OCI-LY3 (cell line): ENCODE results near the gene BAIAP2L1.

Experiments
- H2AFZ ChIP-seq: fragments of 200-600, 300-600 bp; shearing (Covaris generic); 2 replicates; pipeline ENCODE4 v1.6.0; 2014; ENCODE audit warnings: antibody characterized with exemption, low read depth, low read length
- H3K27ac ChIP-seq: fragments of 200-600, 300-600 bp; sonication (generic); 2 replicates; pipeline ENCODE4 v1.5.1; 2014; ENCODE audit warnings: mild to moderate bottlenecking, low read length, moderate library complexity, mixed read lengths
- H3K27me3 ChIP-seq: fragments of 200-600, 300-600 bp; sonication (generic); 2 replicates; pipeline ENCODE4 v1.6.1; 2014; ENCODE audit warnings: low read depth, low read length, mixed read lengths
- H3K36me3 ChIP-seq: fragments of 200-600, 300-600 bp; sonication (generic); replicated peaks from 2 replicates; pipeline ENCODE3; 2014; ENCODE audit warnings: low read depth, low read length, mixed read lengths
- H3K4me1 ChIP-seq: fragments of 300-600, 200-600 bp; sonication (generic); 2 replicates; pipeline ENCODE4 v1.6.1; 2014; ENCODE audit warnings: low read length, mixed read lengths
- H3K4me2 ChIP-seq: fragments of 200-600, 300-600 bp; sonication (generic); 2 replicates; pipeline ENCODE4 v1.6.1; 2014; ENCODE audit warnings: low read length, mixed read lengths
- H3K4me3 ChIP-seq: fragments of 300-600, 200-600 bp; sonication (generic); 2 replicates; pipeline ENCODE4 v1.5.1; 2014; ENCODE audit warnings: antibody characterized with exemption, mild to moderate bottlenecking, low read length, moderate library complexity
- H3K79me2 ChIP-seq: fragments of 300-600, 200-600 bp; shearing (Covaris generic); 2 replicates; pipeline ENCODE4 v1.6.1; 2014; ENCODE audit warnings: mild to moderate bottlenecking, low read length, mixed read lengths
- H3K9ac ChIP-seq: fragments of 300-600, 200-600 bp; shearing (Covaris generic); 2 replicates; pipeline ENCODE4 v1.6.0; 2014; ENCODE audit warnings: mild to moderate bottlenecking, low read length, moderate library complexity
- H3K9me3 ChIP-seq: fragments of 200-600, 300-600 bp; shearing (Covaris generic); 2 replicates; pipeline ENCODE4 v1.6.1; 2014; ENCODE audit warnings: low read length, mixed read lengths; ENCODE audit not compliant: insufficient read depth
- H4K20me1 ChIP-seq: fragments of 200-600, 300-600 bp; sonication (generic); 2 replicates; pipeline ENCODE4 v1.6.1; 2016; ENCODE audit warnings: low read length, mixed read lengths; ENCODE audit not compliant: insufficient read depth
- EZH2phosphoT487 ChIP-seq: fragments of 200-600 bp; shearing (Covaris generic); IDR thresholded peaks from 2 replicates; pipeline ENCODE4 v1.6.1; 2018; ENCODE audit warnings: antibody characterized with exemption, mixed run types, low read depth
- TF ChIP-seq, protein P1 (sequence below): fragments of 200-600, 300-600 bp; sonication (generic); IDR thresholded peaks from 2 replicates; pipeline ENCODE4 v1.5.1; 2014; ENCODE audit warnings: antibody characterized with exemption, low read length, low read depth

The BAIAP2L1 gene

GRCh38 chr7:98355250-98355538 lies 45.7 kb downstream of the BAIAP2L1 start:
- Histone ChIP-seq H3K4me1 (no peaks in the 10 kb centered on the region), H3K36me3 (no peaks in the 10 kb centered on the region), H3K9me3 (no peaks in the 10 kb centered on the region), H3K79me2 (no peaks in the 10 kb centered on the region), H3K4me2 (no peak overlapping the region), H3K4me3 (no peak overlapping the region), H2AFZ (no peak overlapping the region), H4K20me1 (no peaks in the 10 kb centered on the region), H3K9ac (no peak overlapping the region), H3K27me3 (peaks cover 17% of the 10 kb centered on the region; the same call in 1 of the 2 replicates), H3K27ac (no peak overlapping the region)
- no peak for TF ChIP-seq EZH2phosphoT487
- TF ChIP-seq, protein P1, sequence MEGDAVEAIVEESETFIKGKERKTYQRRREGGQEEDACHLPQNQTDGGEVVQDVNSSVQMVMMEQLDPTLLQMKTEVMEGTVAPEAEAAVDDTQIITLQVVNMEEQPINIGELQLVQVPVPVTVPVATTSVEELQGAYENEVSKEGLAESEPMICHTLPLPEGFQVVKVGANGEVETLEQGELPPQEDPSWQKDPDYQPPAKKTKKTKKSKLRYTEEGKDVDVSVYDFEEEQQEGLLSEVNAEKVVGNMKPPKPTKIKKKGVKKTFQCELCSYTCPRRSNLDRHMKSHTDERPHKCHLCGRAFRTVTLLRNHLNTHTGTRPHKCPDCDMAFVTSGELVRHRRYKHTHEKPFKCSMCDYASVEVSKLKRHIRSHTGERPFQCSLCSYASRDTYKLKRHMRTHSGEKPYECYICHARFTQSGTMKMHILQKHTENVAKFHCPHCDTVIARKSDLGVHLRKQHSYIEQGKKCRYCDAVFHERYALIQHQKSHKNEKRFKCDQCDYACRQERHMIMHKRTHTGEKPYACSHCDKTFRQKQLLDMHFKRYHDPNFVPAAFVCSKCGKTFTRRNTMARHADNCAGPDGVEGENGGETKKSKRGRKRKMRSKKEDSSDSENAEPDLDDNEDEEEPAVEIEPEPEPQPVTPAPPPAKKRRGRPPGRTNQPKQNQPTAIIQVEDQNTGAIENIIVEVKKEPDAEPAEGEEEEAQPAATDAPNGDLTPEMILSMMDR: no peak

GRCh38 chr7:98354511-98355249 lies 46.2 kb downstream of the BAIAP2L1 start:
- TF ChIP-seq, protein P1: no peak
- no peak for TF ChIP-seq EZH2phosphoT487
- Histone ChIP-seq H3K4me1 (no peaks in the 10 kb centered on the region), H3K9me3 (no peaks in the 10 kb centered on the region), H4K20me1 (no peaks in the 10 kb centered on the region), H3K4me3 (no peak overlapping the region), H3K4me2 (no peak overlapping the region), H2AFZ (no peak overlapping the region), H3K79me2 (no peaks in the 10 kb centered on the region), H3K36me3 (no peaks in the 10 kb centered on the region), H3K27me3 (peaks cover 17% of the 10 kb centered on the region; the same call in 1 of the 2 replicates), H3K27ac (no peak overlapping the region), H3K9ac (no peak overlapping the region)

DNA sequence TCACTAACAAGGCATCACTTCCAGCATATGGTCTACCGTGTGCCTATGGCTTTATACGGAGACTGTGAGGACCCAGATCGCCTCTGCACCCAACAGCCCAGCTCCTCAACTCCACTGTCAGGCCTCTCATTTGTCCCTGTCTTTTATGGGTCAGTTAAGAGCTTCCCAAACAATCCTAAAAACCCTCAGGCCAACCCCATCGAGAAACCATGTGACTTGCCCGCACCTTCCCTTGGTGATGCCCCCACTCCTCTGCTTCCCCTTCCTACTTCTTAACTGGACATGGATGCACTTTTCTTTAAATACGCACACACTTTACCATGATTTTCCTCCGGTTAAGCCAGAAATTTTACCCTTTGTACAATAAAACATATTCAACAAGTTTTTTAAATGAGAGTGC lies 46.8 kb downstream of the BAIAP2L1 start:
- H3K79me2 ChIP-seq: no peaks in the 10 kb centered on the region
- no peak overlapping the region for H3K4me3 ChIP-seq
- H2AFZ ChIP-seq: no peak overlapping the region
- H3K27me3 ChIP-seq: peaks cover 17% of the 10 kb centered on the region; the same call in 1 of the 2 replicates
- no peaks in the 10 kb centered on the region for H3K9me3 ChIP-seq
- no peak for TF ChIP-seq EZH2phosphoT487
- TF ChIP-seq, protein P1: no peak
- no peaks in the 10 kb centered on the region for H3K4me1 ChIP-seq
- H3K4me2 ChIP-seq: no peak overlapping the region
- no peak overlapping the region for H3K27ac ChIP-seq
- no peaks in the 10 kb centered on the region for H4K20me1 ChIP-seq
- no peaks in the 10 kb centered on the region for H3K36me3 ChIP-seq
- H3K9ac ChIP-seq: no peak overlapping the region

- Histone ChIP-seq H3K4me2 (no peak overlapping the region), H4K20me1 (no peaks in the 10 kb centered on the region), H3K79me2 (no peaks in the 10 kb centered on the region), H3K9me3 (no peaks in the 10 kb centered on the region), H3K27ac (no peak overlapping the region), H3K9ac (no peak overlapping the region), H3K4me1 (no peaks in the 10 kb centered on the region), H3K27me3 (peaks cover 13% of the 10 kb centered on the region; the same call in 1 of the 2 replicates), H3K4me3 (no peak overlapping the region), H2AFZ (no peak overlapping the region), H3K36me3 (no peaks in the 10 kb centered on the region)
- no peak for TF ChIP-seq EZH2phosphoT487
- TF ChIP-seq, protein P1: no peak
Observed at GRCh38 chr7:98352621-98353020, 48.3 kb downstream of the BAIAP2L1 start.
